ENCODE measurements around the gene LAMC1.

The LAMC1 gene

GRCh38 chr1:183027791-183028190, 4.6 kb downstream of the LAMC1 start:
- peaks cover 15% of the 10 kb centered on the region; the same call in 1 of the 2 replicates for H3K79me2 ChIP-seq (ENCODE audit: insufficient read depth, low read depth)
- no peaks in the 10 kb centered on the region for H3K36me3 ChIP-seq (ENCODE audit: insufficient read depth)
- H3K9ac ChIP-seq: no peak overlapping the region
- no peak overlapping the region for H3K27ac ChIP-seq
- no peak overlapping the region for H3K4me2 ChIP-seq
- TF ChIP-seq CTCF (conservative IDR thresholded peaks at IDR 0.05; ENCODE audit: low read depth, low read length): no peak
- H4K20me1 ChIP-seq (ENCODE audit: insufficient read depth): no peaks in the 10 kb centered on the region
- no peaks in the 10 kb centered on the region for H3K27me3 ChIP-seq (ENCODE audit: insufficient read depth, low read depth)
- H3K4me3 ChIP-seq (IDR thresholded peaks at IDR 0.05; ENCODE audit: insufficient read depth, low read depth, low read length): no peak overlapping the region
- peaks cover 60% of the 10 kb centered on the region for H3K4me1 ChIP-seq (ENCODE audit: low read depth, poor library complexity, severe bottlenecking)
- H2AFZ ChIP-seq (ENCODE audit: low read depth): no peak overlapping the region

GRCh38 chr1:183029591-183030000, 6.4 kb downstream of the LAMC1 start:
- Histone ChIP-seq H3K4me1 (ENCODE audit: low read depth, poor library complexity, severe bottlenecking) (peaks cover 68% of the 10 kb centered on the region), H3K9ac (no peak overlapping the region), H4K20me1 (ENCODE audit: insufficient read depth) (no peaks in the 10 kb centered on the region), H2AFZ (ENCODE audit: low read depth) (no peak overlapping the region), H3K79me2 (ENCODE audit: insufficient read depth, low read depth) (peaks cover 15% of the 10 kb centered on the region; the same call in 1 of the 2 replicates), H3K4me3 (IDR thresholded peaks at IDR 0.05; ENCODE audit: insufficient read depth, low read depth, low read length) (no peak overlapping the region), H3K4me2 (no peak overlapping the region), H3K27me3 (ENCODE audit: insufficient read depth, low read depth) (no peaks in the 10 kb centered on the region), H3K27ac (no peak overlapping the region), H3K36me3 (ENCODE audit: insufficient read depth) (no peaks in the 10 kb centered on the region)
- no peak for TF ChIP-seq CTCF (conservative IDR thresholded peaks at IDR 0.05; ENCODE audit: low read depth, low read length)

- Histone ChIP-seq H3K9ac (no peak overlapping the region), H3K4me3 (IDR thresholded peaks at IDR 0.05; ENCODE audit: insufficient read depth, low read depth, low read length) (no peak overlapping the region), H3K79me2 (ENCODE audit: insufficient read depth, low read depth) (peaks cover 15% of the 10 kb centered on the region; the same call in 1 of the 2 replicates), H2AFZ (ENCODE audit: low read depth) (no peak overlapping the region), H3K27me3 (ENCODE audit: insufficient read depth, low read depth) (no peaks in the 10 kb centered on the region), H3K4me1 (ENCODE audit: low read depth, poor library complexity, severe bottlenecking) (peaks cover 63% of the 10 kb centered on the region), H3K36me3 (ENCODE audit: insufficient read depth) (no peaks in the 10 kb centered on the region), H4K20me1 (ENCODE audit: insufficient read depth) (no peaks in the 10 kb centered on the region), H3K4me2 (no peak overlapping the region), H3K27ac (no peak overlapping the region)
- no peak for TF ChIP-seq CTCF (conservative IDR thresholded peaks at IDR 0.05; ENCODE audit: low read depth, low read length)
Observed at GRCh38 chr1:183030053-183030452, 6.8 kb downstream of the LAMC1 start.

- Histone ChIP-seq H3K4me2 (peak overlapping the region; percentile 57; the same call in 1 of the 2 replicates), H3K36me3 (ENCODE audit: insufficient read depth) (no peaks in the 10 kb centered on the region), H3K27me3 (ENCODE audit: insufficient read depth, low read depth) (no peaks in the 10 kb centered on the region), H3K79me2 (ENCODE audit: insufficient read depth, low read depth) (peaks cover 11% of the 10 kb centered on the region; the same call in 1 of the 2 replicates), H2AFZ (ENCODE audit: low read depth) (no peak overlapping the region), H4K20me1 (ENCODE audit: insufficient read depth) (no peaks in the 10 kb centered on the region), H3K27ac (no peak overlapping the region), H3K4me3 (IDR thresholded peaks at IDR 0.05; ENCODE audit: insufficient read depth, low read depth, low read length) (no peak overlapping the region), H3K4me1 (ENCODE audit: low read depth, poor library complexity, severe bottlenecking) (peaks cover 41% of the 10 kb centered on the region), H3K9ac (no peak overlapping the region)
- TF ChIP-seq CTCF (conservative IDR thresholded peaks at IDR 0.05; ENCODE audit: low read depth, low read length): no peak
Observed at GRCh38 chr1:183032122-183032921, 9.1 kb downstream of the LAMC1 start.
